Spleen (tissue), 11 donors: Measurements from ENCODE around the gene PRPF40B. TPM values are rescaled to one million over a fixed set of nuclear protein-coding genes. Genes with fewer than 3 reads are reported as not detected.

Experiments used
- DNase-seq: peaks from one replicate; pipeline ENCODE4 v3.0.0-alpha.2; 2020
- H3K27ac ChIP-seq, 8 donors: fragments of 200-600 bp; sonication (generic) in 7 of 8; 1 replicate in 4 of 8; 2 replicates in 4 of 8; pipeline versions ENCODE4 v1.5.0 to v1.8.0; 2016 to 2021; ENCODE audit warnings: inconsistent platforms in 4 of 8, mild to moderate bottlenecking in 4 of 8, moderate library complexity in 1 of 8
- H3K27me3 ChIP-seq, 7 donors: fragments of 200-600 bp; sonication (generic) in 6 of 7; replicated peaks in 1 of 7; 1 replicate in 4 of 7; 2 replicates in 3 of 7; pipeline versions ENCODE4 v1.5.0 to v1.8.0; 2016 to 2021; ENCODE audit warnings: inconsistent platforms in 3 of 7, mild to moderate bottlenecking in 1 of 7
- H3K36me3 ChIP-seq, 6 donors: fragments of 200-600 bp; sonication (generic) in 5 of 6; 1 replicate in 4 of 6; 2 replicates in 2 of 6; pipeline versions ENCODE4 v1.5.0 to v1.8.0; 2016 to 2021; ENCODE audit warnings: inconsistent platforms in 2 of 6
- H3K4me1 ChIP-seq, 6 donors: fragments of 200-600 bp; sonication (generic) in 5 of 6; 1 replicate in 3 of 6; 2 replicates in 3 of 6; pipeline versions ENCODE4 v1.5.0 to v1.8.0; 2016 to 2021; ENCODE audit warnings: inconsistent platforms in 3 of 6
- H3K4me3 ChIP-seq, 8 donors: fragments of 200-600 bp; sonication (generic) in 7 of 8; 1 replicate in 4 of 8; 2 replicates in 4 of 8; pipeline versions ENCODE4 v1.5.0 to v1.8.0; 2016 to 2021; ENCODE audit warnings: inconsistent platforms in 4 of 8, mild to moderate bottlenecking in 4 of 8, moderate library complexity in 2 of 8
- H3K9me3 ChIP-seq, 8 donors: fragments of 200-600 bp; sonication (generic) in 7 of 8; 1 replicate in 4 of 8; 2 replicates in 4 of 8; pipeline versions ENCODE4 v1.5.0 to v1.8.0; 2016 to 2021; ENCODE audit warnings: inconsistent platforms in 4 of 8
- CTCF ChIP-seq, 11 experiments: fragments of 200-600 bp in 7 of 11; fragments of 450-650 bp in 4 of 11; sonication (generic) in 4 of 11; IDR thresholded peaks in 8 of 11; conservative IDR thresholded peaks in 3 of 11; 1 replicate in 7 of 11; 2 replicates in 4 of 11; pipeline versions ENCODE4 v1.4.0 to v1.8.0; 2016 to 2021; ENCODE audit warnings: antibody characterized with exemption in 11 of 11, inconsistent platforms in 4 of 11, mild to moderate bottlenecking in 1 of 11
- POLR2A ChIP-seq, 3 donors: fragments of 450-650 bp; IDR thresholded peaks; one replicate each; pipeline ENCODE4 v1.5.1; 2017; ENCODE audit warnings: antibody characterized with exemption in 3 of 3, mild to moderate bottlenecking in 1 of 3
- POLR2AphosphoS5 ChIP-seq, 3 donors: sonication (generic); formaldehyde crosslinking; IDR thresholded peaks; one replicate each; pipeline ENCODE4 v1.5.1; 2017; ENCODE audit warnings: antibody characterized with exemption in 3 of 3
- WGBS, 5 donors: extraction: QIAGEN DNeasy Blood & Tissue Kit in 3 of 5; methylation state at CpG; one replicate each; pipeline versions ENCODE4 v1.1.5 to v1.1.7; 2013 to 2018; 5-methylcytosine and 5-hydroxymethylcytosine counted together
- intact Hi-C: fragments of 100-400 bp; cut with DNase I; formaldehyde crosslinking; loops from one replicate; pipeline ENCODE4 v1.15.0; 2023; ENCODE audit warnings: low total_unique reads
- polyA plus RNA-seq, 3 donors: library from polyadenylated mRNA; stranded (reverse); fragments of 200-250 nt; gene quantifications; one replicate each; pipeline ENCODE4 v1.2.1, GENCODE V29; 2013
- total RNA-seq, 7 donors: library from RNA; depleted of rRNA in 3 of 7; stranded (reverse); fragments of >200 nt in 3 of 7; fragmentation: NEBNext Ultra II Directional in 4 of 7; extraction: Animal tissue kit (Norgen Biotek cat#: 25700) in 4 of 7; gene quantifications; one replicate each; pipeline versions ENCODE4 v1.1.0 to v1.2.1, GENCODE V29; 2016 to 2021
- donor health status: healthy with polysubstance abuse.
- donor health status: DM: no; HTN: no; CAD: no; lungs with moderate emphysema.
- donor health status: DM: no; HTN: no; CAD: no.
- donor health status: Bipolar disorder and iron deficiency.
- donor health status: healthy.
- donor health status: DM: no; HTN: no; CAD: no.
- donor health status: DM: yes; HTN: yes; CAD: no.

The PRPF40B gene
- total and polyA plus RNA-seq, 10 donors, result 5.9 to 28.3 (median 19.0) TPM

GRCh38 chr12:49584591-49584990, 38.8 kb upstream of the PRPF40B start:
- Histone ChIP-seq H3K27me3 (no peaks in the 10 kb centered on the region), H3K4me3 (no peak overlapping the region), H3K9me3 (no peaks in the 10 kb centered on the region), H3K27ac (peak overlapping the region in 1 of 8 donors; percentile 41), H3K36me3 (peaks cover 0 to 43% (median 0%) of the 10 kb centered on the region in 6 donors), H3K4me1 (peaks cover 0 to 44% (median 13%) of the 10 kb centered on the region in 6 donors)
- no peak for TF ChIP-seq POLR2A (IDR thresholded peaks at IDR 0.05)
- 75 to 84% (median 78%) methylated on average over 7 of the region's 7 CpGs for WGBS, 5 donors
- intact Hi-C loops, result no loop called here
- no peak for DNase-seq

DNA sequence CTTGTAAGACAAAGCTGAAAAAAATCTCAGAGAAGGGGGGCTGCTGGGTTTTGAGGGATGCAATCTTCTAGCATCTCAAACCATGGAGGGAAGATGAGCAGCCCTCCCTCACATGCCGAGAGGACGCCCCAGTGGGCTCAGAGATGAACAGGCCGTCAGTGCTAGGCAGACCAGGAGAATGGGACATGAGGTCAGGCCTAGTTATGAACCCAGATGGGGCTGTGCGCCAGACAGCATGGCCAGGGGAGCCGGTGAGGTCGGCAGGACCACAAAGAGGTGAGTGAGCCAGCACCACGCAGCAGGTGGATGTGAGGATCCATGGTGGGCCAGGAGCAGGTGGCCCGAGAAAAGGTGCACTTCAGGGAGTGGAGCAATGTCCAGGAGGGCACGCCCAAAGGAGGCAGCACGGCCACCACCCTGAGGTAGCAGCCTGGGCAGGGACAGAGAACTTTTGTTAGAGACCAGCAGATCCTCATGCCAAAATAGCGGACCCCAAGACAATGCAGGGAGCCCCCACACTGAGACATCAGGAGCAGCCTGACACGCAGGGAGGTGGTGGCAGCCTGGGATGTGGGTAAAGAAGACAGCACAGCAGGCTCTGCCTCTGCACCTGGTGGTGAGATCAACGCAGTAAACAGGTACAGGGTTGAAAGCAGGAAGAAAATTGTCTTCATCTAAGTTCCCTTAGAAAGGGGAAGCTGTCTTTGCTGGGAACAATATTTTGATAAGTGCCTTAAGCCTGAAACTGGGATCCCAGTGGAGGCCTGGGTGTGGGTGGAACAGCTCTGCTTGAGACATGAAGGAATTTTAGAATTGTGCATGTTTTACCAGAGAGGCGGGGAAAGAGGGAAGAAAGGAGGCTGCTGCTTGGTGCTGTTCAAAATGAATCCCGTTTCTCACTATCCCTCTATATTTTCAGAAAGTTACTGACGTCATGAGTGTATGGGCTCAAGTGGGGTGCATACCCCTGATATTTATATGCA, 37.6 kb upstream of the PRPF40B start:
- Histone ChIP-seq H3K36me3 (peaks cover 0 to 43% (median 0%) of the 10 kb centered on the region in 6 donors), H3K4me3 (no peak overlapping the region), H3K27me3 (no peaks in the 10 kb centered on the region), H3K9me3 (peaks cover 0 to 2% (median under 1%) of the 10 kb centered on the region in 8 donors), H3K27ac (peak overlapping the region in 1 of 8 donors; percentile 3), H3K4me1 (peaks cover 0 to 36% (median 7%) of the 10 kb centered on the region in 6 donors)
- intact Hi-C loops, result no loop called here
- DNase-seq, result no peak
- 85 to 92% (median 85%) methylated on average over 14 to 16 of the region's 16 CpGs for WGBS, 5 donors
- TF ChIP-seq POLR2AphosphoS5 (IDR thresholded peaks at IDR 0.05), result no peak
- TF ChIP-seq POLR2A (IDR thresholded peaks at IDR 0.05), result no peak
- no peak for TF ChIP-seq CTCF (IDR thresholded peaks at IDR 0.05 in 8 of 11, conservative IDR thresholded peaks at IDR 0.05 in 3 of 11)

GRCh38 chr12:49587174-49587908, 36.0 kb upstream of the PRPF40B start:
- no peak for DNase-seq

More at GRCh38 chr12:49587174-49587908, 36.0 kb upstream of the PRPF40B start:
- 85 to 93% (median 87%) methylated on average over 11 of the region's 11 CpGs for WGBS, 5 donors
- H3K9me3 ChIP-seq, result peaks cover 0 to 11% (median 8%) of the 10 kb centered on the region in 8 donors
- H3K27ac ChIP-seq, result no peak overlapping the region
- peaks cover 0 to 27% (median 5%) of the 10 kb centered on the region in 6 donors for H3K4me1 ChIP-seq
- peaks cover 0 to 51% (median 0%) of the 10 kb centered on the region in 6 donors for H3K36me3 ChIP-seq
- no peaks in the 10 kb centered on the region for H3K27me3 ChIP-seq
- intact Hi-C loops, result no loop called here
- no peak overlapping the region for H3K4me3 ChIP-seq
- TF ChIP-seq POLR2A (IDR thresholded peaks at IDR 0.05) (no peak), CTCF (IDR thresholded peaks at IDR 0.05 in 8 of 11, conservative IDR thresholded peaks at IDR 0.05 in 3 of 11) (no peak), POLR2AphosphoS5 (IDR thresholded peaks at IDR 0.05) (no peak)
